Measurements from ENCODE around the gene DLX2. TPM values are rescaled to one million over a fixed set of nuclear protein-coding genes. Genes with fewer than 3 reads are reported as not detected.

The DLX2 gene
- total RNA-seq, 1 donor from 2014 or later: not detected

GRCh38 chr2:172094294-172095145, 8.2 kb downstream of the DLX2 start:
- DNase-seq (ENCODE audit: low read depth, low spot score): no peak

GRCh38 chr2:172093416-172094293, 9.0 kb downstream of the DLX2 start:
- DNase-seq (ENCODE audit: low read depth, low spot score): no peak

GRCh38 chr2:172092716-172093415, 9.8 kb downstream of the DLX2 start:
- no peak for DNase-seq (ENCODE audit: low read depth, low spot score)

- DNase-seq (ENCODE audit: low read depth, low spot score): no peak
Measured at GRCh38 chr2:172091761-172092566, 10.7 kb downstream of the DLX2 start.

GRCh38 chr2:172091000-172091641, 11.6 kb downstream of the DLX2 start:
- no peak for DNase-seq (ENCODE audit: low read depth, low spot score)

GRCh38 chr2:172090044-172090961, 12.4 kb downstream of the DLX2 start:
- no peak for DNase-seq (ENCODE audit: low read depth, low spot score)

GRCh38 chr2:172089633-172090032, 13.1 kb downstream of the DLX2 start:
- no peak for DNase-seq (ENCODE audit: low read depth, low spot score)

- DNase-seq (ENCODE audit: low read depth, low spot score): no peak
Measured at GRCh38 chr2:172089005-172089504, 13.6 kb downstream of the DLX2 start.

GRCh38 chr2:172088245-172089004, 14.3 kb downstream of the DLX2 start:
- no peak for DNase-seq (ENCODE audit: low read depth, low spot score)

- DNase-seq (ENCODE audit: low read depth, low spot score): no peak
Measured at GRCh38 chr2:172087780-172088244, 14.9 kb downstream of the DLX2 start.

GRCh38 chr2:172087207-172087779, 15.4 kb downstream of the DLX2 start:
- DNase-seq (ENCODE audit: low read depth, low spot score): no peak

GRCh38 chr2:172086241-172087206, 16.2 kb downstream of the DLX2 start:
- DNase-seq (ENCODE audit: low read depth, low spot score): no peak

GRCh38 chr2:172085460-172086159, 17.1 kb downstream of the DLX2 start, which contains the start of gene DLX1:
DLX1 (plus strand) TSS chr2:172085507; CDS start chr2:172085678, 171 bp downstream.
- no peak for DNase-seq (ENCODE audit: low read depth, low spot score)

GRCh38 chr2:172084645-172085459, 17.8 kb downstream of the DLX2 start:
- peak; percentile 64 for DNase-seq (ENCODE audit: low read depth, low spot score)

GRCh38 chr2:172084395-172084644, 18.4 kb downstream of the DLX2 start:
- no peak for DNase-seq (ENCODE audit: low read depth, low spot score)

Measured in pulmonary artery endothelial cell (primary cell).